Stimulated activated memory B cell treated with anti-CD40 and anti-IgM and Interleukin-4, amounts not matched to agents 10 μg/mL and 1 μg/mL and 100 μg/mL, for 72 hours (primary cell): Measurements from ENCODE around the gene ACAD10.
A peak's percentile ranks its signal among the peaks of the same experiment; 100 is the strongest.
"Not testable (repeated sequence)": the region's sequence is repeated elsewhere in the genome, so short reads cannot be mapped to it uniquely, and the experiment has no call there.

Source experiments
- ATAC-seq: fragments of 150-1000 bp; cut with Tn5 transposase; 2 replicates; pipeline ENCODE4 v1.10.0; 2021
- H3K27ac Mint-ChIP-seq: one replicate; pipeline ENCODE4 v1.8.0; 2022; ENCODE audit warnings: mild to moderate bottlenecking, mixed read lengths
- H3K27me3 Mint-ChIP-seq: one replicate; pipeline ENCODE4 v1.8.0; 2022; ENCODE audit warnings: mixed read lengths
- H3K36me3 Mint-ChIP-seq: one replicate; pipeline ENCODE4 v1.8.0; 2022; ENCODE audit warnings: mixed read lengths
- H3K4me1 Mint-ChIP-seq: one replicate; pipeline ENCODE4 v1.8.0; 2022; ENCODE audit warnings: mixed read lengths
- H3K4me3 Mint-ChIP-seq: one replicate; pipeline ENCODE4 v1.8.0; 2022; ENCODE audit warnings: mild to moderate bottlenecking, moderate library complexity, mixed read lengths
- H3K9me3 Mint-ChIP-seq: one replicate; pipeline ENCODE4 v1.8.0; 2022; ENCODE audit warnings: mixed read lengths

ACAD10 gene

GRCh38 chr12:111685811-111686573 lies at the start of gene ACAD10, which contains the start of gene BRAP:
ACAD10 (plus strand) TSS chr12:111686053; CDS start chr12:111692710, 6,657 bp downstream.
BRAP (minus strand) TSS chr12:111685956; CDS start chr12:111685792, 164 bp downstream.
- peaks cover 25% of the 10 kb centered on the region for H3K36me3 Mint-ChIP-seq
- peak; percentile 98 for ATAC-seq
- H3K4me1 Mint-ChIP-seq = peaks cover 40% of the 10 kb centered on the region
- no peaks in the 10 kb centered on the region for H3K9me3 Mint-ChIP-seq
- peak within 1 kb of the TSS; percentile 98 for H3K4me3 Mint-ChIP-seq
- no peaks in the 10 kb centered on the region for H3K27me3 Mint-ChIP-seq
- H3K27ac Mint-ChIP-seq = peak within 1 kb of the TSS; percentile 97

GRCh38 chr12:111636209-111636945 lies 49.5 kb upstream of the ACAD10 start:
- ATAC-seq = no peak
- Mint-ChIP-seq H3K27ac (no peak overlapping the region), H3K4me3 (no peak overlapping the region), H3K27me3 (no peaks in the 10 kb centered on the region), H3K4me1 (no peaks in the 10 kb centered on the region), H3K9me3 (no peaks in the 10 kb centered on the region), H3K36me3 (peaks cover 4% of the 10 kb centered on the region)

GRCh38 chr12:111638556-111638955 lies 47.3 kb upstream of the ACAD10 start:
- no peaks in the 10 kb centered on the region for H3K9me3 Mint-ChIP-seq
- no peak overlapping the region for H3K4me3 Mint-ChIP-seq

GRCh38 chr12:111640506-111640905 lies 45.3 kb upstream of the ACAD10 start:
- peaks cover 26% of the 10 kb centered on the region for H3K36me3 Mint-ChIP-seq
- H3K4me3 Mint-ChIP-seq = no peak overlapping the region
- H3K4me1 Mint-ChIP-seq = no peaks in the 10 kb centered on the region
- no peak overlapping the region for H3K27ac Mint-ChIP-seq
- no peaks in the 10 kb centered on the region for H3K9me3 Mint-ChIP-seq
- H3K27me3 Mint-ChIP-seq = no peaks in the 10 kb centered on the region
- no peak for ATAC-seq

More at GRCh38 chr12:111638556-111638955, 47.3 kb upstream of the ACAD10 start:
- ATAC-seq = no peak
- H3K27ac Mint-ChIP-seq = no peak overlapping the region
- H3K4me1 Mint-ChIP-seq = no peaks in the 10 kb centered on the region
- no peaks in the 10 kb centered on the region for H3K27me3 Mint-ChIP-seq
- H3K36me3 Mint-ChIP-seq = peaks cover 11% of the 10 kb centered on the region

- Mint-ChIP-seq H3K27me3 (no peaks in the 10 kb centered on the region), H3K9me3 (no peaks in the 10 kb centered on the region), H3K4me3 (no peak overlapping the region), H3K36me3 (peaks cover 40% of the 10 kb centered on the region), H3K4me1 (no peaks in the 10 kb centered on the region), H3K27ac (no peak overlapping the region)
- ATAC-seq = no peak
Observed at GRCh38 chr12:111642681-111643426, 43.0 kb upstream of the ACAD10 start.

GRCh38 chr12:111643427-111643826 lies 42.4 kb upstream of the ACAD10 start:
- Mint-ChIP-seq H3K4me1 (no peaks in the 10 kb centered on the region), H3K4me3 (no peak overlapping the region), H3K27me3 (no peaks in the 10 kb centered on the region), H3K27ac (no peak overlapping the region), H3K36me3 (peaks cover 40% of the 10 kb centered on the region), H3K9me3 (no peaks in the 10 kb centered on the region)
- ATAC-seq = no peak

- Mint-ChIP-seq H3K27ac (no peak overlapping the region), H3K4me1 (no peaks in the 10 kb centered on the region), H3K36me3 (peaks cover 45% of the 10 kb centered on the region), H3K4me3 (no peak overlapping the region), H3K27me3 (no peaks in the 10 kb centered on the region), H3K9me3 (no peaks in the 10 kb centered on the region)
- ATAC-seq = no peak
Observed at GRCh38 chr12:111645433-111645832, 40.4 kb upstream of the ACAD10 start.

GRCh38 chr12:111650912-111651311 lies 34.9 kb upstream of the ACAD10 start:
- H3K9me3 Mint-ChIP-seq = no peaks in the 10 kb centered on the region
- ATAC-seq = no peak
- no peaks in the 10 kb centered on the region for H3K4me1 Mint-ChIP-seq
- no peak overlapping the region for H3K4me3 Mint-ChIP-seq
- H3K27me3 Mint-ChIP-seq = no peaks in the 10 kb centered on the region
- H3K27ac Mint-ChIP-seq = no peak overlapping the region
- peaks cover 30% of the 10 kb centered on the region for H3K36me3 Mint-ChIP-seq

- H3K36me3 Mint-ChIP-seq = peaks cover 22% of the 10 kb centered on the region
- not testable (repeated sequence) for ATAC-seq, H3K4me1 Mint-ChIP-seq, H3K9me3 Mint-ChIP-seq, H3K27ac Mint-ChIP-seq, H3K4me3 Mint-ChIP-seq, H3K27me3 Mint-ChIP-seq
Observed at GRCh38 chr12:111652530-111652929, 33.3 kb upstream of the ACAD10 start.

GRCh38 chr12:111653596-111653995 lies 32.3 kb upstream of the ACAD10 start:
- no peaks in the 10 kb centered on the region for H3K9me3 Mint-ChIP-seq
- H3K36me3 Mint-ChIP-seq = peaks cover 26% of the 10 kb centered on the region
- H3K27me3 Mint-ChIP-seq = no peaks in the 10 kb centered on the region
- H3K27ac Mint-ChIP-seq = no peak overlapping the region
- H3K4me1 Mint-ChIP-seq = no peaks in the 10 kb centered on the region
- no peak overlapping the region for H3K4me3 Mint-ChIP-seq
- no peak for ATAC-seq

GRCh38 chr12:111655356-111655755 lies 30.5 kb upstream of the ACAD10 start:
- Mint-ChIP-seq H3K36me3 (peaks cover 36% of the 10 kb centered on the region), H3K9me3 (no peaks in the 10 kb centered on the region)
- ATAC-seq = no peak

GRCh38 chr12:111656016-111656415 lies 29.8 kb upstream of the ACAD10 start:
- H3K9me3 Mint-ChIP-seq = no peaks in the 10 kb centered on the region
- no peaks in the 10 kb centered on the region for H3K27me3 Mint-ChIP-seq
- H3K4me1 Mint-ChIP-seq = no peaks in the 10 kb centered on the region
- H3K27ac Mint-ChIP-seq = no peak overlapping the region
- no peak for ATAC-seq
- peaks cover 40% of the 10 kb centered on the region for H3K36me3 Mint-ChIP-seq
- H3K4me3 Mint-ChIP-seq = no peak overlapping the region

More at GRCh38 chr12:111655356-111655755, 30.5 kb upstream of the ACAD10 start:
- H3K4me3 Mint-ChIP-seq = no peak overlapping the region
- H3K4me1 Mint-ChIP-seq = no peaks in the 10 kb centered on the region
- H3K27me3 Mint-ChIP-seq = no peaks in the 10 kb centered on the region
- no peak overlapping the region for H3K27ac Mint-ChIP-seq

GRCh38 chr12:111664499-111664898 lies 21.4 kb upstream of the ACAD10 start:
- Mint-ChIP-seq H3K36me3 (peaks cover 61% of the 10 kb centered on the region), H3K4me1 (no peaks in the 10 kb centered on the region), H3K4me3 (no peak overlapping the region), H3K9me3 (no peaks in the 10 kb centered on the region), H3K27me3 (no peaks in the 10 kb centered on the region), H3K27ac (no peak overlapping the region)
- ATAC-seq = no peak

- no peaks in the 10 kb centered on the region for H3K27me3 Mint-ChIP-seq
- no peak for ATAC-seq
- no peaks in the 10 kb centered on the region for H3K4me1 Mint-ChIP-seq
- no peak overlapping the region for H3K27ac Mint-ChIP-seq
- peaks cover 61% of the 10 kb centered on the region for H3K36me3 Mint-ChIP-seq
- H3K9me3 Mint-ChIP-seq = no peaks in the 10 kb centered on the region
- no peak overlapping the region for H3K4me3 Mint-ChIP-seq
Observed at GRCh38 chr12:111664961-111665865, 20.6 kb upstream of the ACAD10 start.
